PC-3 (cell line): Measurements from ENCODE around the gene TBL3. TPM values are rescaled to one million over a fixed set of nuclear protein-coding genes. Genes with fewer than 3 reads are reported as not detected.
A peak's percentile ranks its signal among the peaks of the same experiment; 100 is the strongest.

ENCODE experiments used
- ATAC-seq: fragments of 200-7000 bp; cut with Tn5 transposase; 2 replicates; pipeline ENCODE4 v1.9.1; 2020; ENCODE audit warnings: mild to moderate bottlenecking, moderate library complexity
- BruUV-seq: library from RNA; stranded (reverse); fragments of 400-500 nt; replicated peaks from 2 replicates; lab custom pipeline; 2021; lab: Mats Ljungman, UMichigan
- CTCF ChIA-PET: fragments of 300-600 bp; sonication (Branson Sonifier 250); formaldehyde crosslinking; loops from one replicate; lab custom pipeline; 2022; ENCODE audit warnings: antibody characterized with exemption; lab: Charles Lee
- POLR2A ChIA-PET: fragments of 300-600 bp; sonication (Branson Sonifier 250); formaldehyde crosslinking; loops from one replicate; lab custom pipeline; 2022; ENCODE audit warnings: antibody characterized with exemption; ENCODE audit not compliant: unreplicated experiment; lab: Charles Lee
- DNase-seq: peaks from one replicate; pipeline ENCODE4 v3.0.0-alpha.2; 2015
- H2AFZ ChIP-seq: fragments of 300-600 bp; sonication (generic); 2 replicates; pipeline ENCODE4 v1.6.0; 2016; ENCODE audit warnings: antibody characterized with exemption, low read length
- H3F3A ChIP-seq: fragments of 300-600 bp; sonication (generic); one replicate; pipeline ENCODE4 v1.6.0; 2017; ENCODE audit warnings: antibody characterized with exemption, low read length, control low read depth, mild to moderate bottlenecking; ENCODE audit not compliant: unreplicated experiment
- H3K27ac ChIP-seq: fragments of 300-600 bp; sonication (generic); 2 replicates; pipeline ENCODE4 v1.5.1; 2016; ENCODE audit warnings: mild to moderate bottlenecking, low read length
- H3K27me3 ChIP-seq: fragments of 300-600 bp; sonication (generic); 2 replicates; pipeline ENCODE4 v1.6.1; 2016; ENCODE audit warnings: low read length, mixed read lengths
- H3K36me3 ChIP-seq: fragments of 300-600 bp; sonication (generic); 2 replicates; pipeline ENCODE4 v1.6.1; 2016; ENCODE audit warnings: low read depth, mixed run types, low read length, mixed read lengths
- H3K4me1 ChIP-seq: fragments of 300-600 bp; sonication (generic); 2 replicates; pipeline ENCODE4 v1.5.1; 2016; ENCODE audit warnings: low read length; ENCODE audit not compliant: insufficient read depth
- H3K4me2 ChIP-seq: fragments of 300-600 bp; sonication (generic); 2 replicates; pipeline ENCODE4 v1.6.0; 2016; ENCODE audit warnings: low read length
- H3K4me3 ChIP-seq: fragments of 300-600 bp; sonication (generic); 2 replicates; pipeline ENCODE4 v1.5.1; 2016; ENCODE audit warnings: mild to moderate bottlenecking, low read length, mixed read lengths
- H3K79me2 ChIP-seq: fragments of 300-600 bp; sonication (generic); 2 replicates; pipeline ENCODE4 v1.6.1; 2017; ENCODE audit warnings: low read length, mixed read lengths
- H3K9ac ChIP-seq: fragments of 300-600 bp; sonication (generic); 2 replicates; pipeline ENCODE4 v1.6.0; 2016; ENCODE audit warnings: mild to moderate bottlenecking, low read length
- H3K9me2 ChIP-seq: fragments of 300-600 bp; sonication (generic); replicated peaks from 2 replicates; pipeline ENCODE4 v1.6.1; 2016; ENCODE audit warnings: mixed run types, low read length, mixed read lengths
- H3K9me3 ChIP-seq: fragments of 300-600 bp; sonication (generic); 2 replicates; pipeline ENCODE4 v1.6.1; 2016; ENCODE audit warnings: low read length, mixed read lengths
- H4K20me1 ChIP-seq: fragments of 300-600 bp; sonication (generic); 2 replicates; pipeline ENCODE4 v1.6.1; 2016; ENCODE audit warnings: low read length, mixed read lengths
- CTCF ChIP-seq: fragments of 300-600 bp; sonication (generic); conservative IDR thresholded peaks from 2 replicates; pipeline ENCODE4 v1.5.1; 2017; ENCODE audit warnings: antibody characterized with exemption, low read depth, mild to moderate bottlenecking, low read length
- EZH2 ChIP-seq: fragments of 300-600 bp; sonication (generic); IDR thresholded peaks from one replicate; pipeline ENCODE4 v1.6.1; 2017; ENCODE audit warnings: antibody characterized with exemption, mild to moderate bottlenecking, low read length; ENCODE audit not compliant: unreplicated experiment
- EZH2phosphoT487 ChIP-seq: fragments of 300-600 bp; sonication (generic); IDR thresholded peaks from 2 replicates; pipeline ENCODE4 v1.6.1; 2018; ENCODE audit warnings: mild to moderate bottlenecking, antibody characterized with exemption, low read length, borderline replicate concordance
- intact Hi-C: fragments of 100-400 bp; cut with micrococcal nuclease; formaldehyde crosslinking; loops from 2 replicates; pipeline ENCODE4 v1.9.0; 2023
- total RNA-seq: library from RNA; depleted of rRNA; stranded (reverse); fragments of >200 nt; gene quantifications from 2 replicates; pipeline ENCODE4 v1.2.3, GENCODE V29; 2014

The TBL3 gene
- total RNA-seq, 1 experiment from 2014 or later, result 71.5 TPM

- H3K4me3 ChIP-seq, result peak overlapping the region; percentile 49
- no peaks in the 10 kb centered on the region for H3K9me2 ChIP-seq
- POLR2A ChIA-PET, result no interaction called here
- DNase-seq, result no peak
- intact Hi-C loops, result no loop called here
- no peak overlapping the region for H3K9ac ChIP-seq
- H3K79me2 ChIP-seq, result no peaks in the 10 kb centered on the region
- H3F3A ChIP-seq, result no peaks in the 10 kb centered on the region
- H3K4me2 ChIP-seq, result peak overlapping the region; percentile 64
- TF ChIP-seq EZH2 (no peak), CTCF (no peak), EZH2phosphoT487 (no peak)
- no peaks in the 10 kb centered on the region for H3K36me3 ChIP-seq
- ATAC-seq, result no peak
- peak overlapping the region; percentile 26; the same call in 1 of the 2 replicates for H2AFZ ChIP-seq
- H3K27me3 ChIP-seq, result no peaks in the 10 kb centered on the region; the same call in 1 of the 2 replicates
- H3K4me1 ChIP-seq, result peaks cover 19% of the 10 kb centered on the region
- no peaks in the 10 kb centered on the region for H4K20me1 ChIP-seq
- BruUV-seq, result no TSS peak
- CTCF ChIA-PET, result no interaction called here
- H3K9me3 ChIP-seq, result no peaks in the 10 kb centered on the region
- no peak overlapping the region for H3K27ac ChIP-seq
These were observed 48.3 kb downstream of the TBL3 start for GRCh38 chr16:2019921-2020831.

DNA sequence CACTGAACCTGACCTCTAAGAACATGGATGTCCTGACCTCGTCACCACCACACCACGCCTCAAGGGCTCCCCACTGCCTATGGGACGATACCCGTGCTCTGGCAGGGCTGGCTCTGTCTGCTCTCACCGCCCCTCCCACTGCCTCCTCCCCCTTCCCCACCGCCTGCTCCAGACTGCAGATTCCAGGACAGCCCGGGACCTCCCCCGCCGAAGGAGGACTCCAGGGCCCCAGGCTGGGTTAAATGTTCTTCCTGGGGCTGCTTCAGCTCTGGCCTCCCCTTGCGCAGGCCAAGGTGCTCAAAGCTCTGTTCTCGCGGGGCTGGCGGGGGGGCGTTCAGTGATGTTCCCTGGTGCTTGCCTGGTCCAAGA is 50.9 kb downstream of the TBL3 start:
- Histone ChIP-seq H3K9me3 (no peaks in the 10 kb centered on the region), H3K79me2 (peaks cover 8% of the 10 kb centered on the region), H3K4me3 (peak overlapping the region; percentile 62), H4K20me1 (no peaks in the 10 kb centered on the region), H3K4me1 (peaks cover 11% of the 10 kb centered on the region), H3K9me2 (no peaks in the 10 kb centered on the region), H2AFZ (peak overlapping the region; percentile 78), H3K4me2 (peak overlapping the region; percentile 92), H3F3A (no peaks in the 10 kb centered on the region), H3K27me3 (no peaks in the 10 kb centered on the region; the same call in 1 of the 2 replicates), H3K36me3 (no peaks in the 10 kb centered on the region), H3K27ac (peak overlapping the region; percentile 39; the same call in 1 of the 2 replicates), H3K9ac (peak overlapping the region; percentile 53)
- intact Hi-C loops, result loop anchor here (2.0 kb wide), 2 partner anchors 34 to 118 kb away; no protein-coding TSS in a partner anchor
- ATAC-seq (peak; percentile 49), DNase-seq (peak; percentile 43)
- BruUV-seq, result no TSS peak
- no peak for TF ChIP-seq EZH2phosphoT487
- POLR2A ChIA-PET, result interaction anchor here (0.6 to 0.7 kb wide), 2 partner anchors 14 to 26 kb away, joined by 9 to 15 read pairs; no protein-coding TSS in a partner anchor
- CTCF ChIA-PET, result interaction anchor here (0.6 to 1.2 kb wide), 10 partner anchors 11 to 540 kb away, joined by 3 to 20 read pairs (median 10); no protein-coding TSS in a partner anchor
